HG02642 (cell line): ENCODE measurements around the gene LCTL.
"Not testable (repeated sequence)": the region's sequence is repeated elsewhere in the genome, so short reads cannot be mapped to it uniquely, and the experiment has no call there.

Experiments
- ATAC-seq: cut with Tn5 transposase; IDR thresholded peaks from one replicate; pipeline ENCODE4 v1.9.1; 2021; ENCODE audit warnings: mild to moderate bottlenecking; ENCODE audit not compliant: unreplicated experiment, poor library complexity

Gene LCTL

GRCh38 chr15:66503780-66504562 is 61.8 kb downstream of the LCTL start:
- no peak for ATAC-seq

DNA sequence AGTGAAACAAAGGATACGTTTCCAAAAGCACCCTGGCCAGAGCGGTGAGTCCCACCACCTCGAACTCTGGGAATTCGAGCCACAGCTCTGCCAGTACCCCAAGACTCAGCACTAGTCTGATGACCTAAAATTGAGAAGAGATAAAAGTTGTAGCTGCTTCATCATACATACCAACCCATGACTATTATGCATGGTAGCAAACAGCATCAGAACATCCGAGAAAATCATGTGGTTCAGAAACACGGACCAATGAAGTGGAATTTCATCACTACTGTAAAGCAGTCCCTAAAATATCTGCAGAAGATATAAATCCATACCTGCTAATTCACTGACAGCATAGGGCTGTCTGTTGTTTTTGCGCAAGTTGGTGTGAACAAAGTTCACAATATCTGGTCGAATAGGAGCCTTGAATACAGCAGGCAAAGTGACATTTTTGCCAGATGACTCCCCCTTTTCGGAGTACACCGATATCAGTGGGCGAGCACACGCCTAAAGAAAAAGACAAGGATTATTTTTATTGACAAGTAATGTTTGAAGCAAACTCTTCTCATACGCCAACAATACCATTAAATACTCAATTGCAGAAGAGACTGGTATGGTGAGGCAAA is 62.7 kb downstream of the LCTL start:
- ATAC-seq, result not testable (repeated sequence)

DNA sequence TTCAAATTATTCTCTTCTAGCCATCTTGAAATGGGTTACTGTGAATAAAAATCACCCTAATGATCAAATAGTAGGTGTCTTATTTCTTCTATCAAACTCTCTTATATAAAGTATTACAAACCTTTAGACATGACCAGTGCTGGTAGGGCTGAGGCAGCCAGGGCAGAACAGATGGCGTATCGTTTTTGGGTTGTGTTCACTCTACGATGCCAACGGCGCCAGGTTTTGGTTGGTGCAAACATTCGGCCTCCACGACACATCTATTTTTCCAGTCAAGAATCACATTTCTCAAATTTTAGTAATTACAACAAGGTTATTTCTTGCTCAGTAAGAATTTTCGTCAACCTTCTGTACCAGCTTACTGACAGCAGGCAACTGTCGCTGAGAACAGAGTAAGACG is 63.3 kb downstream of the LCTL start:
- ATAC-seq, result no peak

GRCh38 chr15:66500346-66500745 is 65.5 kb downstream of the LCTL start:
- ATAC-seq, result not testable (repeated sequence)

DNA sequence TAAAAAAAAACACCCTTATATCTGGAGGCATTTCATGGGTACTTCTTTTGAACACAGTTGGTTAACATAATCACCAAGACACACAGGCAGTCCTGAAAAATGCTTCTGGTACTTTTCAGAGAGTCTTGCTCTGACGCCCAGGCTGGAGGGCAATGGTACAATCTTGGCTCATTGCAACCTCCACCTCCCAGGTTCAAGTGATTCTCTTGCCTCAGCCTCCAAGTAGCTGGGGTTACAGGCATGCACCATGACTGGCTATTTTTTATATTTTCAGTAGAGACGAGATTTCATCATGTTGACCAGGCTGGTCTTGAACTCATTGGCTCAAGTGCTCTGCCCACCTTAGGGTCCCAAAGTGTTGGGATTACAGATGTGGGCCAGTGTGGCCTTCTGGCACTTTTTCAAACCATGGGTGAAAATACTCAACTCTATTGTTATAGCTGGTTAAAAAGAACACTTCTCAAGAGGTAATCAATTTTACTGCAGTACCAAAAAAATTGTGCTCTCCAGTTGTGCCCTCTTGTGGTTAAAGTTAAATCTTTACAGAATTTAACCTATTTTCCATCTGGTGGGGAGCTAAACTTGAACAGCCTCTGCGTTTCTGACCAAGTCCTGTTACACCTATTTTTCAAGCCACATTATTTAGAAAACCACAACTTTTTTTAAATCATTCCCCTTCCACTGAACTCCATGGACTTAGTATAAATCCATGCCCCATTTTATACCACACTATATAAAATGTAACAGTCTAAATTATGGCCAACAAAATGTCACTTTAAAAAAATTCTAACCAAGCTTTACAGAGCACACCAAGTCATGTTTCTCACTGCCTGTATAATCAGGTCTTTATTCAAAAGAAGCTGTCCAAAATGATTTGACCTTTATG is 67.1 kb downstream of the LCTL start:
- no peak for ATAC-seq
